PC-3 (cell line): ENCODE data around the gene PDCD11. TPM values are rescaled to one million over a fixed set of nuclear protein-coding genes. Genes with fewer than 3 reads are reported as not detected.

ENCODE experiments used
- ATAC-seq: fragments of 200-7000 bp; cut with Tn5 transposase; 2 replicates; pipeline ENCODE4 v1.9.1; 2020; ENCODE audit warnings: mild to moderate bottlenecking, moderate library complexity
- BruUV-seq: library from RNA; stranded (reverse); fragments of 400-500 nt; replicated peaks from 2 replicates; lab custom pipeline; 2021; lab: Mats Ljungman, UMichigan
- CTCF ChIA-PET: fragments of 300-600 bp; sonication (Branson Sonifier 250); formaldehyde crosslinking; loops from one replicate; lab custom pipeline; 2022; ENCODE audit warnings: antibody characterized with exemption; lab: Charles Lee
- POLR2A ChIA-PET: fragments of 300-600 bp; sonication (Branson Sonifier 250); formaldehyde crosslinking; loops from one replicate; lab custom pipeline; 2022; ENCODE audit warnings: antibody characterized with exemption; ENCODE audit not compliant: unreplicated experiment; lab: Charles Lee
- DNase-seq: peaks from one replicate; pipeline ENCODE4 v3.0.0-alpha.2; 2015
- H2AFZ ChIP-seq: fragments of 300-600 bp; sonication (generic); 2 replicates; pipeline ENCODE4 v1.6.0; 2016; ENCODE audit warnings: antibody characterized with exemption, low read length
- H3F3A ChIP-seq: fragments of 300-600 bp; sonication (generic); one replicate; pipeline ENCODE4 v1.6.0; 2017; ENCODE audit warnings: antibody characterized with exemption, low read length, control low read depth, mild to moderate bottlenecking; ENCODE audit not compliant: unreplicated experiment
- H3K27ac ChIP-seq: fragments of 300-600 bp; sonication (generic); 2 replicates; pipeline ENCODE4 v1.5.1; 2016; ENCODE audit warnings: mild to moderate bottlenecking, low read length
- H3K27me3 ChIP-seq: fragments of 300-600 bp; sonication (generic); 2 replicates; pipeline ENCODE4 v1.6.1; 2016; ENCODE audit warnings: low read length, mixed read lengths
- H3K36me3 ChIP-seq: fragments of 300-600 bp; sonication (generic); 2 replicates; pipeline ENCODE4 v1.6.1; 2016; ENCODE audit warnings: low read depth, mixed run types, low read length, mixed read lengths
- H3K4me1 ChIP-seq: fragments of 300-600 bp; sonication (generic); 2 replicates; pipeline ENCODE4 v1.5.1; 2016; ENCODE audit warnings: low read length; ENCODE audit not compliant: insufficient read depth
- H3K4me2 ChIP-seq: fragments of 300-600 bp; sonication (generic); 2 replicates; pipeline ENCODE4 v1.6.0; 2016; ENCODE audit warnings: low read length
- H3K4me3 ChIP-seq: fragments of 300-600 bp; sonication (generic); 2 replicates; pipeline ENCODE4 v1.5.1; 2016; ENCODE audit warnings: mild to moderate bottlenecking, low read length, mixed read lengths
- H3K79me2 ChIP-seq: fragments of 300-600 bp; sonication (generic); 2 replicates; pipeline ENCODE4 v1.6.1; 2017; ENCODE audit warnings: low read length, mixed read lengths
- H3K9ac ChIP-seq: fragments of 300-600 bp; sonication (generic); 2 replicates; pipeline ENCODE4 v1.6.0; 2016; ENCODE audit warnings: mild to moderate bottlenecking, low read length
- H3K9me2 ChIP-seq: fragments of 300-600 bp; sonication (generic); replicated peaks from 2 replicates; pipeline ENCODE4 v1.6.1; 2016; ENCODE audit warnings: mixed run types, low read length, mixed read lengths
- H3K9me3 ChIP-seq: fragments of 300-600 bp; sonication (generic); 2 replicates; pipeline ENCODE4 v1.6.1; 2016; ENCODE audit warnings: low read length, mixed read lengths
- H4K20me1 ChIP-seq: fragments of 300-600 bp; sonication (generic); 2 replicates; pipeline ENCODE4 v1.6.1; 2016; ENCODE audit warnings: low read length, mixed read lengths
- EZH2 ChIP-seq: fragments of 300-600 bp; sonication (generic); IDR thresholded peaks from one replicate; pipeline ENCODE4 v1.6.1; 2017; ENCODE audit warnings: antibody characterized with exemption, mild to moderate bottlenecking, low read length; ENCODE audit not compliant: unreplicated experiment
- EZH2phosphoT487 ChIP-seq: fragments of 300-600 bp; sonication (generic); IDR thresholded peaks from 2 replicates; pipeline ENCODE4 v1.6.1; 2018; ENCODE audit warnings: mild to moderate bottlenecking, antibody characterized with exemption, low read length, borderline replicate concordance
- intact Hi-C: fragments of 100-400 bp; cut with micrococcal nuclease; formaldehyde crosslinking; loops from 2 replicates; pipeline ENCODE4 v1.9.0; 2023
- total RNA-seq: library from RNA; depleted of rRNA; stranded (reverse); fragments of >200 nt; gene quantifications from 2 replicates; pipeline ENCODE4 v1.2.3, GENCODE V29; 2014
- TF ChIP-seq, protein P1 (sequence below): fragments of 300-600 bp; sonication (generic); conservative IDR thresholded peaks from 2 replicates; pipeline ENCODE4 v1.5.1; 2017; ENCODE audit warnings: antibody characterized with exemption, low read depth, mild to moderate bottlenecking, low read length

The PDCD11 gene
- total RNA-seq, 1 experiment from 2014 or later = 41.9 TPM

DNA sequence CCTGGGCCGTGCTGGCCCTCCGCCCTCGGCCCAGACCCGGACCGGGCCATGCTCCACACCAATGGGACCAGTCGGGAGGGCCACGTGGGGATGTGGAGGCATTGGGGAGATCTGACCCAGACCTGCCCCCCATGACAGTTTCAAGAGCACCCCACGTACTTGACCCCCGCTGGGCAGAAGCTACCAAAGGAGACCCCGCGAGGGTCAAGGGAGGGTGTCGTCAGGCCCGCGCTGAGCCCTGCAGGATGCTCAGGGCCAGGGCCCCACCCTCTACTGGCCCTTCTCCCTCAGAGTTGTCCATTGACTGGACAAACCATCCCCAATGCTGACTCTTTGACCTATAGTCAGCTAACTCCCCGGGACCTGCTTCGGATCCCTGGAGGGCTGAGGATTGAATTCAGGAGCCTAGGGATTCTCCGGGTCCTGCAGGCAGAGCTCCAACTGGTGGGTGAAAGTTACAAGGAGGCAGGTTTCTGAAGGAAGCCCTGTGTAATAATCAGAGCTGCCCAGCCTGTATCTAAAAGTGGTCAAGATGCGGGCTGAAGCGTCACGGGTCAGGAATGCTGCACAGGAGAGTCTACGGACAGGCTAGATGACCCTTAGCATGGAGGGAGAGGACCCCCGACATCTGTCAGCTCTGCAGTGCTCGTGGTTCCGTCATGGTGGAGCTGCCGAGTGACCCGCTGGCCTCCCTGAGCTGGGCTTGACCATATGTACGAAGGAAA lies 56.2 kb downstream of the PDCD11 start:
- H3K4me3 ChIP-seq = no peak overlapping the region
- no peaks in the 10 kb centered on the region for H3K79me2 ChIP-seq
- H3F3A ChIP-seq = no peaks in the 10 kb centered on the region
- no peak for DNase-seq
- intact Hi-C loops = loop anchor here (2.0 kb wide), 1 partner anchor 30 kb away; no protein-coding TSS in a partner anchor
- H3K27me3 ChIP-seq = no peaks in the 10 kb centered on the region
- CTCF ChIA-PET = no interaction called here
- no peak overlapping the region for H3K27ac ChIP-seq
- H2AFZ ChIP-seq = no peak overlapping the region
- H3K4me1 ChIP-seq = peaks cover 23% of the 10 kb centered on the region
- no peaks in the 10 kb centered on the region for H3K36me3 ChIP-seq
- POLR2A ChIA-PET = interaction anchor here (0.6 kb wide), 1 partner anchor 28 kb away, joined by 5 read pairs; no protein-coding TSS in a partner anchor
- no peak for ATAC-seq
- H3K9me3 ChIP-seq = no peaks in the 10 kb centered on the region
- TF ChIP-seq, protein P1, sequence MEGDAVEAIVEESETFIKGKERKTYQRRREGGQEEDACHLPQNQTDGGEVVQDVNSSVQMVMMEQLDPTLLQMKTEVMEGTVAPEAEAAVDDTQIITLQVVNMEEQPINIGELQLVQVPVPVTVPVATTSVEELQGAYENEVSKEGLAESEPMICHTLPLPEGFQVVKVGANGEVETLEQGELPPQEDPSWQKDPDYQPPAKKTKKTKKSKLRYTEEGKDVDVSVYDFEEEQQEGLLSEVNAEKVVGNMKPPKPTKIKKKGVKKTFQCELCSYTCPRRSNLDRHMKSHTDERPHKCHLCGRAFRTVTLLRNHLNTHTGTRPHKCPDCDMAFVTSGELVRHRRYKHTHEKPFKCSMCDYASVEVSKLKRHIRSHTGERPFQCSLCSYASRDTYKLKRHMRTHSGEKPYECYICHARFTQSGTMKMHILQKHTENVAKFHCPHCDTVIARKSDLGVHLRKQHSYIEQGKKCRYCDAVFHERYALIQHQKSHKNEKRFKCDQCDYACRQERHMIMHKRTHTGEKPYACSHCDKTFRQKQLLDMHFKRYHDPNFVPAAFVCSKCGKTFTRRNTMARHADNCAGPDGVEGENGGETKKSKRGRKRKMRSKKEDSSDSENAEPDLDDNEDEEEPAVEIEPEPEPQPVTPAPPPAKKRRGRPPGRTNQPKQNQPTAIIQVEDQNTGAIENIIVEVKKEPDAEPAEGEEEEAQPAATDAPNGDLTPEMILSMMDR = no peak
- TF ChIP-seq EZH2 (no peak), EZH2phosphoT487 (no peak)
- H3K9ac ChIP-seq = no peak overlapping the region
- no peak overlapping the region for H3K4me2 ChIP-seq
- no peaks in the 10 kb centered on the region for H3K9me2 ChIP-seq
- no TSS peak for BruUV-seq
- H4K20me1 ChIP-seq = no peaks in the 10 kb centered on the region

DNA sequence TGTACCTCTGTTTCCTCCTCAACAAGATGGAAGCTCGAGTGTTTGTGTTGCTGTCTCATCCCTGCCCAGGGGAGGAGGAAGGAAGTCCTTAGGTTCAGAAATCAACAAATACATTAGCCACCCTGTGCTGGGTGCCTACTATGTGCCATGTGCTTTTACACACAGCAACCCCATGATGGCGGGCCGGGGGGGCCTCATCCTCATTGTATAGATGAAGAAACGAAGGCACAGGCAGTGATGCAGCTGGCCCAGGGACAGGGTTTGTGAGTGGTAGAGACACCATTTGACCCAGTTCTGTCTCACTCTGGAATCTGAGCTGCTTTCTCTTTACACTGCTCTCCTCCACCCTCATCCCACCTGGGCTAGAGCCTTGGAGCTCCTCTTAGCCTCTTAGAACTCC lies 57.6 kb downstream of the PDCD11 start:
- ChIA-PET POLR2A (no interaction called here), CTCF (no interaction called here)
- BruUV-seq = no TSS peak
- TF ChIP-seq, protein P1 = no peak
- TF ChIP-seq EZH2phosphoT487 (no peak), EZH2 (no peak)
- H3K9me3 ChIP-seq = no peaks in the 10 kb centered on the region
- H3K36me3 ChIP-seq = no peaks in the 10 kb centered on the region
- H2AFZ ChIP-seq = no peak overlapping the region
- H3K4me3 ChIP-seq = no peak overlapping the region
- intact Hi-C loops = no loop called here
- no peaks in the 10 kb centered on the region for H4K20me1 ChIP-seq
- no peaks in the 10 kb centered on the region for H3K27me3 ChIP-seq
- DNase-seq = no peak
- H3K4me1 ChIP-seq = peaks cover 19% of the 10 kb centered on the region
- H3K9ac ChIP-seq = no peak overlapping the region
- H3F3A ChIP-seq = no peaks in the 10 kb centered on the region
- H3K4me2 ChIP-seq = no peak overlapping the region
- ATAC-seq = no peak
- H3K9me2 ChIP-seq = no peaks in the 10 kb centered on the region
- no peak overlapping the region for H3K27ac ChIP-seq
- no peaks in the 10 kb centered on the region for H3K79me2 ChIP-seq

DNA sequence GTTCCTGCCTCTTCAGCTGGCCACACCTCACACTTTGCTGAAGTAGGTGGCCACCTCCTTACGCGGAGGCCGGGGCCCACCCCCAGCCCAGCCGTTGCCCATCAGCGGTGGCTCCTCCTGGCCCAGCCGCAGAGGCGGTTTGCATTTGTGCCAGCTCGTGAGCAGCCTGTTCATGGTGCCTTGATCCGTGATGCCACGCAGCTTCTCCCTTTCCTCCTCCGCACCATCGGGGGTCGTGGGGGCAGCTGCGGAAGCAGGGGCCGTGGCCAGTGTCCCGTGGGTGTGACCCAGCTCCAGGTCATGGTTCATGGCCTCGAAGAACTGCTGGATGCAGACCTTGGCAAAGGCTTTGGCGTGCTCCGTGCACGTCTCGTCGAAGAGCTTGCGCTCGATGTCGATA lies 58.8 kb downstream of the PDCD11 start:
- Histone ChIP-seq H3K79me2 (no peaks in the 10 kb centered on the region), H3F3A (no peaks in the 10 kb centered on the region), H3K9ac (no peak overlapping the region), H3K4me1 (peaks cover 17% of the 10 kb centered on the region), H3K9me3 (no peaks in the 10 kb centered on the region), H4K20me1 (no peaks in the 10 kb centered on the region), H3K4me2 (no peak overlapping the region), H3K27me3 (no peaks in the 10 kb centered on the region), H2AFZ (no peak overlapping the region), H3K36me3 (no peaks in the 10 kb centered on the region), H3K9me2 (no peaks in the 10 kb centered on the region), H3K4me3 (no peak overlapping the region), H3K27ac (no peak overlapping the region)
- ChIA-PET POLR2A (no interaction called here), CTCF (no interaction called here)
- no TSS peak for BruUV-seq
- DNase-seq (no peak), ATAC-seq (no peak)
- TF ChIP-seq EZH2 (no peak), EZH2phosphoT487 (no peak)
- TF ChIP-seq, protein P1 = no peak
- intact Hi-C loops = no loop called here
